Stomach (tissue), 4 donors: Measurements from ENCODE around the gene THBS4.

Experiments
- CTCF ChIP-seq, 7 experiments: fragments of 450-650 bp in 4 of 7; fragments of 200-600 bp in 3 of 7; sonication (generic) in 3 of 7; IDR thresholded peaks; one replicate each; pipeline ENCODE4 v1.5.1; 2016 to 2019; ENCODE audit warnings: antibody characterized with exemption in 7 of 7, control low read depth in 2 of 7, mild to moderate bottlenecking in 1 of 7
- POLR2A ChIP-seq, 4 donors: fragments of 450-650 bp; IDR thresholded peaks; one replicate each; pipeline ENCODE4 v1.6.1; 2016; ENCODE audit warnings: antibody characterized with exemption in 4 of 4, control low read depth in 2 of 4, mild to moderate bottlenecking in 1 of 4, moderate library complexity in 1 of 4

GRCh38 chr5:79990205-79990597, 44.9 kb upstream of the THBS4 start:
- TF ChIP-seq POLR2A (IDR thresholded peaks at IDR 0.05), result no peak
- TF ChIP-seq CTCF (IDR thresholded peaks at IDR 0.05), result no peak
